K562 treated with DMSO at 1 percent for 12 hours (cell line): ENCODE measurements around the gene MYCT1. TPM values are rescaled to one million over a fixed set of nuclear protein-coding genes. Genes with fewer than 3 reads are reported as not detected.

Experiments used
- total RNA-seq: library from RNA; unstranded; fragments of 300-600 nt; gene quantifications from 2 replicates; pipeline ENCODE4 v1.2.3, GENCODE V29; 2022; ENCODE audit not compliant: insufficient read depth

MYCT1 gene, protein sequence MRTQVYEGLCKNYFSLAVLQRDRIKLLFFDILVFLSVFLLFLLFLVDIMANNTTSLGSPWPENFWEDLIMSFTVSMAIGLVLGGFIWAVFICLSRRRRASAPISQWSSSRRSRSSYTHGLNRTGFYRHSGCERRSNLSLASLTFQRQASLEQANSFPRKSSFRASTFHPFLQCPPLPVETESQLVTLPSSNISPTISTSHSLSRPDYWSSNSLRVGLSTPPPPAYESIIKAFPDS
- not detected in 2 replicates for total RNA-seq

GRCh38 chr6:152697634-152698033 lies at the start of gene MYCT1:
TSS of gene MYCT1 (plus strand) at chr6:152697897. CDS start at chr6:152697903, 6 bp downstream.

GRCh38 chr6:152750694-152751093 lies 53.0 kb downstream of the MYCT1 start, which contains the start of gene VIP:
TSS of gene VIP (plus strand) at chr6:152750797. CDS start at chr6:152752178, 1,381 bp downstream.

Other genes with a start within 250 kb of the MYCT1 start
- not detected in 2 replicates for gene SYNE1, start 60.5 kb upstream of the MYCT1 start, total RNA-seq
- not detected in 2 replicates for gene VIP, start 52.9 kb downstream of the MYCT1 start, total RNA-seq